NB4 (cell line): ENCODE data around the gene KIF23.

Source experiments
- DNase-seq: peaks from one replicate; pipeline ENCODE4 v3.0.0; 2010; ENCODE audit warnings: low read depth
- H3K4me3 ChIP-seq: one replicate; pipeline ENCODE4 v1.5.1; 2011; ENCODE audit warnings: mild to moderate bottlenecking, low read depth, low read length, moderate library complexity
- CTCF ChIP-seq: IDR thresholded peaks from one replicate; pipeline ENCODE4 v1.5.1; 2012; ENCODE audit warnings: low read depth, low read length
- MYC ChIP-seq: IDR thresholded peaks from 2 replicates; pipeline ENCODE4 v1.6.1; 2011; ENCODE audit warnings: low read depth, low read length
- POLR2A ChIP-seq: IDR thresholded peaks from 2 replicates; pipeline ENCODE4 v1.6.1; 2011; ENCODE audit warnings: mild to moderate bottlenecking; ENCODE audit not compliant: insufficient read length; ENCODE audit errors: extremely low read depth
- TF ChIP-seq, protein P1 (sequence below): IDR thresholded peaks from 2 replicates; pipeline ENCODE4 v1.6.1; 2011; ENCODE audit warnings: low read depth, low read length

KIF23 gene

DNA sequence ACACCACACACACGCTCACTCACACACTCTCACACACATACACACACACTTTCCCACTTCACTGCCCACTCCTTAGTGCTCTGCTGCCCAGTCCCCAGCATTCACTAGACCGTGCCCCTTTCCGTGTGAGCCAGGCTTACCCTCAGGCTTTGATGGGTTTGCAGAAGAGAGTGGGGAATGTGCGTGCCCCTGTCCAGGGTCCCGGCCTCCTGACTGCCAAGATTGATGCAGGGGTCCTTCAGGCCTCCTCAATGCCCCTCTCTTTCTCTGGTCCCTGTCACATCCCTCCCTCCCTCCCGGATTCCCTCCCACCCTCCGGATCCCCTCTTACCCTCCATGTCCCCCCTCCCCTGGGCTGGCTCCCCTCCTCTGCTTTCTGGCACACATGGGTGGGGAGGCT is 27.9 kb upstream of the KIF23 start:
- TF ChIP-seq POLR2A = no peak
- no peak for TF ChIP-seq CTCF
- TF ChIP-seq, protein P1, sequence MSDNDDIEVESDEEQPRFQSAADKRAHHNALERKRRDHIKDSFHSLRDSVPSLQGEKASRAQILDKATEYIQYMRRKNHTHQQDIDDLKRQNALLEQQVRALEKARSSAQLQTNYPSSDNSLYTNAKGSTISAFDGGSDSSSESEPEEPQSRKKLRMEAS = no peak
- no peak for TF ChIP-seq MYC
- H3K4me3 ChIP-seq = no peak overlapping the region
- DNase-seq = no peak

- DNase-seq = no peak
- no peak for TF ChIP-seq POLR2A
- TF ChIP-seq, protein P1 = no peak
- TF ChIP-seq CTCF = no peak
- no peak for TF ChIP-seq MYC
- H3K4me3 ChIP-seq = no peak overlapping the region
These were observed 25.9 kb upstream of the KIF23 start for GRCh38 chr15:69388260-69388705.

GRCh38 chr15:69389426-69389825 is 24.7 kb upstream of the KIF23 start:
- no peak overlapping the region for H3K4me3 ChIP-seq
- TF ChIP-seq POLR2A (no peak), MYC (no peak), CTCF (no peak)
- TF ChIP-seq, protein P1 = no peak
- no peak for DNase-seq

DNA sequence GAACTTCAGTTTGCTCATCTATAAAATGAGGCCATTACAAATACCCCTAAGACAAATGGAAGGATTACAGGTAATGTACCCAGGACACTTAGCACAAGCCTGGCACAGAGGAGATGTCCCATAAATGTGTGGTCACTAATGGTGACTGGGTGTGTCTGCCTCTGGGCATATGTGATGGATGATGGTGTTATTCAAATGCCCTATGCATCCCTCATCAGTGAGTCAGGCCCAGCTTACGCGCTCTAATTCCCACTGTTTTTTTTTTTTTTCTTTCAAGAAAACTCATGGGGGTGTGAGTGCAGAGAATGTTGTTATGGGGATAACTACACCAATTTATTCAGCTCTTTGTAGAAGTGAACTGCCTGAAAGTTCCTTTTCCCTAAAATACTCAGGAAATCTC is 23.6 kb upstream of the KIF23 start:
- no peak for DNase-seq
- no peak for TF ChIP-seq CTCF
- no peak for TF ChIP-seq POLR2A
- TF ChIP-seq, protein P1 = no peak
- TF ChIP-seq MYC = no peak
- no peak overlapping the region for H3K4me3 ChIP-seq

DNA sequence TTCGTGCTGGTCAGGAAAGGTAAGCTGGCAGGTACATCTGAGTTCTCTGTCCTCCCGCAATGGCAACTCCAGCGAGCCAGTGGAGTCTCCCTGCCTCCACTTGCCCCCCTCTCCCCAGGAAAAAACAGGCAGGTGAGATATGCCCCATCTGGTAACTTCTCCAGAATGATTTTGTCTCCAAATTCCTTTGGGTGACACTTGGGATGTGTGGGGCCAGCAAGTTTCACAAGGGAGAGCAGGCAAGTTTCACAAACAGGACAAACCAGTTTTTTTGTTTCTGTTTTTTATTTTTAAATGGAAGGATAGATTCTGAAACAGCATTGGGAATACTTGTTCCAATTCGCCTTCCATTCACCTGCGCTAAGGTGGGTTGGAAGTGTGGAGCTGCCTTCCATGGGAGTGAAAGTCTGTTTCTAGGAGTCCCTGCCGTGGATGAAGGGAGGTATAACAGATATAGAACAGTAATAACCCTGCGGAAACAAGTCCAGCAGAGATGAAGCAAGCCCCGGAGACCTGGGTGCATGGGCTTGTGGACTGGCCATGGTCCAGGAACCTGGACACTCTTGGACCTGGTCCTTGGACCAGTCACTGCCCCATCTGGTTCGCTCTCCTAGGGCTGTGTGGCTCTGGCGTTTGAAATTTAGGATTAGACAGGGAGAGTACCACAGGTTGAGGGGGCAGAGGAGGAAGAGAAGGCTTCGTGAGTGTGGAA is 22.9 kb upstream of the KIF23 start:
- H3K4me3 ChIP-seq = no peak overlapping the region
- TF ChIP-seq, protein P1 = no peak
- no peak for TF ChIP-seq CTCF
- TF ChIP-seq POLR2A = no peak
- TF ChIP-seq MYC = no peak
- no peak for DNase-seq
